ENCODE results near the gene NUDT8.
A peak's percentile ranks its signal among the peaks of the same experiment; 100 is the strongest.
"Not testable (repeated sequence)": the region's sequence is repeated elsewhere in the genome, so short reads cannot be mapped to it uniquely, and the experiment has no call there.

Gene NUDT8

GRCh38 chr11:67660752-67661151, 31.0 kb upstream of the NUDT8 start:
- DNase-seq (ENCODE audit: low read depth in 2 of 2), result not testable (repeated sequence)

- not testable (repeated sequence) for DNase-seq (ENCODE audit: low read depth in 2 of 2)
Measured at GRCh38 chr11:67659651-67660165, 30.0 kb upstream of the NUDT8 start.

- no peak for DNase-seq (ENCODE audit: low read depth in 2 of 2)
Measured at GRCh38 chr11:67657300-67657699, 27.6 kb upstream of the NUDT8 start.

GRCh38 chr11:67656278-67656922, 26.7 kb upstream of the NUDT8 start:
- DNase-seq (ENCODE audit: low read depth in 2 of 2), result no peak

- DNase-seq (ENCODE audit: low read depth in 2 of 2), result no peak
Measured at GRCh38 chr11:67654225-67654624, 24.5 kb upstream of the NUDT8 start.

- DNase-seq (ENCODE audit: low read depth in 2 of 2), result no peak
Measured at GRCh38 chr11:67652965-67653845, 23.5 kb upstream of the NUDT8 start.

- no peak for DNase-seq (ENCODE audit: low read depth in 2 of 2)
Measured at GRCh38 chr11:67651976-67652781, 22.4 kb upstream of the NUDT8 start.

- DNase-seq (ENCODE audit: low read depth in 2 of 2), result no peak
Measured at GRCh38 chr11:67649634-67650510, 20.1 kb upstream of the NUDT8 start.

GRCh38 chr11:67648796-67649613, 19.3 kb upstream of the NUDT8 start:
- DNase-seq (ENCODE audit: low read depth in 2 of 2), result no peak

GRCh38 chr11:67648140-67648795, 18.5 kb upstream of the NUDT8 start:
- DNase-seq (ENCODE audit: low read depth in 2 of 2), result peak; percentile 44 to 48

GRCh38 chr11:67647471-67647870, 17.7 kb upstream of the NUDT8 start:
- DNase-seq (ENCODE audit: low read depth in 2 of 2), result no peak

- DNase-seq (ENCODE audit: low read depth in 2 of 2), result no peak
Measured at GRCh38 chr11:67646535-67647336, 17.0 kb upstream of the NUDT8 start.

GRCh38 chr11:67645521-67646461, 16.1 kb upstream of the NUDT8 start:
- DNase-seq (ENCODE audit: low read depth in 2 of 2), result no peak

GRCh38 chr11:67644472-67645418, 15.0 kb upstream of the NUDT8 start:
- DNase-seq (ENCODE audit: low read depth in 2 of 2), result no peak

- no peak for DNase-seq (ENCODE audit: low read depth in 2 of 2)
Measured at GRCh38 chr11:67644042-67644441, 14.3 kb upstream of the NUDT8 start.

Measured in stimulated activated CD4-positive, alpha-beta T cell treated with anti-CD3 and anti-CD28 coated beads, Interleukin-15, amount 100 ng/mL, for 48 hours (primary cell).